Uterus (tissue), 4 donors: ENCODE data around the gene PTPRN2. TPM values are rescaled to one million over a fixed set of nuclear protein-coding genes. Genes with fewer than 3 reads are reported as not detected.

Experiments used
- DNase-seq, 2 donors: peaks; one replicate each; pipeline ENCODE4 v3.0.0-alpha.2; 2019 to 2020
- H3K27ac ChIP-seq, 2 donors: fragments of 200-600 bp; sonication (generic); 1 replicate in 1 of 2; 2 replicates in 1 of 2; pipeline ENCODE4 v1.5.1; 2016 to 2018
- H3K27me3 ChIP-seq, 2 donors: fragments of 200-600 bp; sonication (generic); one replicate each; pipeline ENCODE4 v1.5.1; 2018 to 2019; ENCODE audit warnings: control low read depth in 1 of 2
- H3K36me3 ChIP-seq, 2 donors: fragments of 200-600 bp; sonication (generic); one replicate each; pipeline ENCODE4 v1.5.1; 2019; ENCODE audit warnings: control low read depth in 1 of 2
- H3K4me1 ChIP-seq, 2 donors: fragments of 200-600 bp; sonication (generic); one replicate each; pipeline ENCODE4 v1.5.1; 2018 to 2019; ENCODE audit warnings: control low read depth in 1 of 2
- H3K4me3 ChIP-seq, 2 donors: fragments of 200-600 bp; sonication (generic); 1 replicate in 1 of 2; 2 replicates in 1 of 2; pipeline ENCODE4 v1.5.1; 2018 to 2019; ENCODE audit warnings: mild to moderate bottlenecking in 1 of 2
- H3K9me3 ChIP-seq, 2 donors: fragments of 200-600 bp; sonication (generic); one replicate each; pipeline ENCODE4 v1.5.1; 2019; ENCODE audit warnings: control low read depth in 1 of 2
- POLR2A ChIP-seq, 2 donors: fragments of 450-650 bp; IDR thresholded peaks; one replicate each; pipeline ENCODE4 v1.6.1; 2016; ENCODE audit warnings: antibody characterized with exemption in 2 of 2, mild to moderate bottlenecking in 1 of 2, moderate library complexity in 1 of 2
- intact Hi-C: fragments of 100-400 bp; cut with DNase I; formaldehyde crosslinking; loops from one replicate; pipeline ENCODE4 v1.15.1; 2023; ENCODE audit warnings: low total_unique reads
- total RNA-seq, 4 donors: library from RNA; depleted of rRNA in 3 of 4; stranded (reverse); fragments of >200 nt in 3 of 4; gene quantifications; one replicate each; pipeline versions ENCODE4 v1.1.0 to v1.2.4, GENCODE V29; 2014 to 2023
- TF ChIP-seq, protein P1 (sequence below), 4 experiments: fragments of 200-600 bp in 2 of 4; fragments of 450-650 bp in 2 of 4; sonication (generic) in 2 of 4; IDR thresholded peaks; one replicate each; pipeline ENCODE4 v1.5.1; 2016 to 2019; ENCODE audit warnings: antibody characterized with exemption in 4 of 4, mild to moderate bottlenecking in 2 of 4, moderate library complexity in 1 of 4
- donor health status: DM: yes; HTN: yes; CAD: no.

Gene PTPRN2
- total RNA-seq, 4 donors from 2014 or later: 1.2 to 5.2 (median 2.3) TPM

DNA sequence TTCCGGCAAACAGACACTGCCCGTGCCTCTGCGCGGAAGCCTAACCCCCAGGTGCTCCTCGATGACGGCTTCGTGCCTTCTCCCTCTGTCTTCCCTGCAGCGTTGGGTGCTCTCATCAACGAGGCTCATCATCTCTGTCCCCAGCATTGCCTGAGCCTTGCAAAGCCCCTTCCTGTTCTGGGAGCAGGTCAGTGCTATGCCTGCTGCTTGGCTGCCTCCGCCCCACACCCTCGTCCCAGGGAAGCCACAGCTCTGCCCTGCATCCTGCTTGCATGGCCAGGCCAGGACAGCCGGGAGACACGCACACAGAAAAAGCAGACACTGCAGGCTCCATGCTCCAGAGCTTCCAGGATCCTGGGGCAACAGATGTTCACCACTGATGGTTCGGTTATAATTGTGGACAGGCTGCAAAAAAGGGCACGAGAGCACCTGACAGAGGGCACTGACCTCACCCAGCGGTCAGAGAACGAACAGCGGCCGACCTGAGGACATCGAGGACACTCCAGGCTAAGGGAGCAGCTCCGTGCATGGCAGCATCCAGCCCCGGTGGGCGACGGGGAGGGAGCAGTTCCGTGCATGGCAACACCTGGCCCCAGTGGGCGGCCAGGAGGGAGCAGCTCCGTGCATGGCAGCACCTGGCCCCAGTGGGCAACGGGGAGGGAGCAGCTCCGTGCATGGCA, 265.5 kb downstream of the PTPRN2 start:
- Histone ChIP-seq H3K9me3 (no peaks in the 10 kb centered on the region), H3K36me3 (no peaks in the 10 kb centered on the region), H3K4me3 (no peak overlapping the region), H3K27ac (no peak overlapping the region), H3K4me1 (no peaks in the 10 kb centered on the region), H3K27me3 (no peaks in the 10 kb centered on the region)
- DNase-seq: no peak
- intact Hi-C loops: no loop called here
- no peak for TF ChIP-seq POLR2A (IDR thresholded peaks at IDR 0.05)
- TF ChIP-seq, protein P1, sequence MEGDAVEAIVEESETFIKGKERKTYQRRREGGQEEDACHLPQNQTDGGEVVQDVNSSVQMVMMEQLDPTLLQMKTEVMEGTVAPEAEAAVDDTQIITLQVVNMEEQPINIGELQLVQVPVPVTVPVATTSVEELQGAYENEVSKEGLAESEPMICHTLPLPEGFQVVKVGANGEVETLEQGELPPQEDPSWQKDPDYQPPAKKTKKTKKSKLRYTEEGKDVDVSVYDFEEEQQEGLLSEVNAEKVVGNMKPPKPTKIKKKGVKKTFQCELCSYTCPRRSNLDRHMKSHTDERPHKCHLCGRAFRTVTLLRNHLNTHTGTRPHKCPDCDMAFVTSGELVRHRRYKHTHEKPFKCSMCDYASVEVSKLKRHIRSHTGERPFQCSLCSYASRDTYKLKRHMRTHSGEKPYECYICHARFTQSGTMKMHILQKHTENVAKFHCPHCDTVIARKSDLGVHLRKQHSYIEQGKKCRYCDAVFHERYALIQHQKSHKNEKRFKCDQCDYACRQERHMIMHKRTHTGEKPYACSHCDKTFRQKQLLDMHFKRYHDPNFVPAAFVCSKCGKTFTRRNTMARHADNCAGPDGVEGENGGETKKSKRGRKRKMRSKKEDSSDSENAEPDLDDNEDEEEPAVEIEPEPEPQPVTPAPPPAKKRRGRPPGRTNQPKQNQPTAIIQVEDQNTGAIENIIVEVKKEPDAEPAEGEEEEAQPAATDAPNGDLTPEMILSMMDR (IDR thresholded peaks at IDR 0.05): no peak

DNA sequence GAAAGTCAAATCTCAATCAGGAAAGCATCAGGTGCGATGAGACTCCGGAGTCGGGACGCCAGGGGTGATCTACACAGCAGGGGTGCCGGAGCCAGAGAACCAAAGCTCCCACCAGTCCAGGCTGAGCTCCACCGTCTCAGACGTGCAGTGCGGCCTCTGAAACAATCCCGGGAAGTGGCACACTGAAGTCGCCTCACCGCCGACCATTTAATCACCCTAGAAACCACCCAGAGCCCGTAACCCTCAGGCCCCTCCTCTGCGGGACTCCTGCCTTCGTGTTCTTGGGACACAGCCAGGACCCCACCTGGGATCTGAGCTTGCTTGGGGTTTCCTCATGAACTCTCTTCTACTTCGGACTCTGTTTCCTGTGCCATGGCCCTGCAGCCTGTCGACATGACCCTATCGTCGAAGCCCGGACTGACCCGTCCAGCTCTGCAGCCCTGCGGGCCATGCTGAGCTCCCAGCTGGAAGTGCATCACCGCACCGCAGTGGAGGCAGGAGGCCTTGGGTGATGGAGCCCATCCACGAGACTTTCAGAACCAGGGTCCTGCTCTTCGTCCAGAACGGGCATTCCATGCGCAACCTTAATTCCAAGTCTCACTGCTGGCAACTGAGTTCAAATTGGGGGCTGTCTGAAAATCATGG, 266.4 kb downstream of the PTPRN2 start:
- Histone ChIP-seq H3K27ac (no peak overlapping the region), H3K4me3 (no peak overlapping the region), H3K4me1 (no peaks in the 10 kb centered on the region), H3K36me3 (no peaks in the 10 kb centered on the region), H3K9me3 (no peaks in the 10 kb centered on the region), H3K27me3 (no peaks in the 10 kb centered on the region)
- intact Hi-C loops: no loop called here
- no peak for TF ChIP-seq POLR2A (IDR thresholded peaks at IDR 0.05)
- DNase-seq: no peak

DNA sequence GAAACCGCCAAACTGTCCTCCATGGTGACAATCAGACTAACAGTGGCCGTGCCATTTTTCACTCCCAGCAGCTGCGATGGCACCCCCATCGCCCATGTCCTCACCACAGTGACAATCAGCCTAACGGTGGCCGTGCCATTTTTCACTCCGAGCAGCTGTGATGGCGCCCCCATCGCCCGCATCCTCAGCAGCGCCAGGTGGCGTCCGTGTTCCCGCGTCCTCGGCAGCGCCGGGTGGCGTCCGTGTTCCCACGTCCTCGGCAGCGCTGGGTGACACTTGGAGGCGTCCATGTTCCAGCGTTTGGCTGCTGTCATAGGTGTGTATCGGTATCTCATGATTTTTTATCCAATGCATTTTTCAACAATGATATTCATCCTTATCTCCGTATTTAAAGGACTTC, 267.3 kb downstream of the PTPRN2 start:
- Histone ChIP-seq H3K27me3 (no peaks in the 10 kb centered on the region), H3K9me3 (no peaks in the 10 kb centered on the region), H3K4me1 (no peaks in the 10 kb centered on the region), H3K36me3 (no peaks in the 10 kb centered on the region), H3K27ac (no peak overlapping the region), H3K4me3 (no peak overlapping the region)
- no peak for DNase-seq
- no peak for TF ChIP-seq POLR2A (IDR thresholded peaks at IDR 0.05)
- TF ChIP-seq, protein P1 (IDR thresholded peaks at IDR 0.05): no peak
- intact Hi-C loops: no loop called here

DNA sequence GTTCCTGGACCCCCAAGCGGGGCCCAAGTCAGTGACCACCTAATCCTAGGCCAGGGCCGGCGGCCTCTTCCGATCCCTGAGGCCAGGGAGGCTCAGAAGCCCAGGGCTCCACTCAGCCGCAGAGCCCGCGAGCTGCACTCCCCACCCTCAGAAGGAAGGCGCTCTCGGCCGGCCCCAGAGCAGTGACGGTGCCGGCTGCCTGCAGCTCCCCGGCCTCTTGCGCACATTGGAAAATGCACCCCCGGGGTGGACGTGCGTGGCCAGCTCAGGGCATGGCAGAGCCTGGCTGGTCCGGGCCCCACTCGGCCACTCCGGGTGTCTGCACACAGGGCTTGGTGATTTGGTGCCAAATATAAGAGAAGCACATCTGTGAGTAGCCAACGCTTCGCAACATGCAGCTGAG, 269.1 kb downstream of the PTPRN2 start:
- no peak for DNase-seq
- TF ChIP-seq POLR2A (IDR thresholded peaks at IDR 0.05): no peak
- TF ChIP-seq, protein P1 (IDR thresholded peaks at IDR 0.05): no peak
- Histone ChIP-seq H3K9me3 (no peaks in the 10 kb centered on the region), H3K4me1 (no peaks in the 10 kb centered on the region), H3K4me3 (no peak overlapping the region), H3K36me3 (no peaks in the 10 kb centered on the region), H3K27me3 (no peaks in the 10 kb centered on the region), H3K27ac (no peak overlapping the region)
- intact Hi-C loops: no loop called here

DNA sequence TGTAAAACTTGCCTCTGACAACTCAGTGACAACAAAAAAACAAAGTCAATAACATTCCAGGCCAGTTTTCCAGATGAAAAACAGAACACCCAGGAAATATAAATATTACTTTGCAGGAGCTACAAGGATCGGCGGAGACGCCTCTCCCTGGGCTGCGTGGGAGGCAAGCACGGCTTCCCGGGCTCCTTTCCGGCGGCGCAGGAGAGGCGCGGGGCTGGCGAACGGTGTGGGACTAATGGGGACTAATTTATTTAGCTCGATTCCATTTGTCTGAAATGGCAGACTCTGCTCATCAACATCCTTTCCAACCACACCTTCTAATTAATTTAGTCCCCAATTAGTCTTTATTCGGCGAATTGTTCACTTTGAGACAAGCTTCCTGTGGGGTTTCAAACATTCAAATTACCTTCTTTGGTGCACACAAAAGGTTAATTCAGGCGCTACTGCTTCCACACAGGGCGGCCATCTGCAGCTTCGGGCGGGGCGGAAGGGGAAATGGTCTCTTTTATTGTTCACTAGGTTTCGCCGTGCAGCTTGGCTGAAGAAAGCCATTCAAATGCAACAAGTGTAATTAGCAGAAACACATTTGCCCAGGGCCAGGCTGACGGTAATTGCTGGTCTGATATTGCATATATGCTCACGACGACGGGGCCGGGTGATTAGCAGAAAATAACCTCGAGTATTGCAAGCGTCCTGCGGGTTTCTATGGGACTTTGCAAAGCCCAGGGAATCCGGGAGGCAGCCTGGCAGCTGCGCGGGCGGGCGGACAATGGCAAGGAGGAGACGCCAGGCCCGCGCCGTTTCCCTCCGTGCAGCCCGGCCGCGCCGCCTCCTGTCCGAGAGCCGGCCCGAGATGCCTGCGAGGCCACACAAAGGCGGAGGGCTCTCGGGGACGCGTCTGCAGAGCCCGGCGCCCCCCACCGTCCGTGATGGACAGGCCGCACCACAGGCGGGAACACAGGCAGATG, 270.1 kb downstream of the PTPRN2 start:
- Histone ChIP-seq H3K27ac (no peak overlapping the region), H3K4me1 (no peaks in the 10 kb centered on the region), H3K4me3 (no peak overlapping the region), H3K36me3 (no peaks in the 10 kb centered on the region), H3K9me3 (no peaks in the 10 kb centered on the region), H3K27me3 (no peaks in the 10 kb centered on the region)
- intact Hi-C loops: no loop called here
- no peak for DNase-seq
- no peak for TF ChIP-seq POLR2A (IDR thresholded peaks at IDR 0.05)
- TF ChIP-seq, protein P1 (IDR thresholded peaks at IDR 0.05): no peak
